GM11168 (cell line): ENCODE measurements around the gene RASIP1.

Experiments used
- in situ Hi-C: fragments of 300-500 bp; cut with MboI; formaldehyde crosslinking; loops from one replicate; pipeline ENCODE4 v1.12.0; 2022; ENCODE audit warnings: low sequenced_read_pairs; ENCODE audit not compliant: unreplicated experiment

RASIP1 gene

DNA sequence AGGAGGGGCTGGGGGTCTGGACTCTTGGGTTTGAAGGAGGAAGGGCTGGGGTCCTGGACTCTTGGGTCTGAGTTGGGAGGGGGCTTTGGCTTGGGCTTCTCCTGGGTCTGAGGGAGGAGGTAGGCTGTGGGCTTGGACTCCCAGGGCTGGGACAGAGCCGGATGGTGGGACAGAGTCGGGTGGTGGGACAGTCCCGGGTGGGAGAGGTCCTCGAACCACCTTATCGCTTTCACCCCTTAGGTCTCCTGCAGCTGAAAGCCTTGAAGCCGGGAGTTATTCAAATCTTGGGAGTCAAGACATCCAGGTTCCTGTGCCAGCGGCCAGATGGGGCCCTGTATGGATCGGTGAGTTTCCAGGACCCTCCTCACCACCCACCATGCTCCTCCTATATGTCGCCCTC is 16.3 kb upstream of the RASIP1 start:
- in situ Hi-C loops: no loop called here

DNA sequence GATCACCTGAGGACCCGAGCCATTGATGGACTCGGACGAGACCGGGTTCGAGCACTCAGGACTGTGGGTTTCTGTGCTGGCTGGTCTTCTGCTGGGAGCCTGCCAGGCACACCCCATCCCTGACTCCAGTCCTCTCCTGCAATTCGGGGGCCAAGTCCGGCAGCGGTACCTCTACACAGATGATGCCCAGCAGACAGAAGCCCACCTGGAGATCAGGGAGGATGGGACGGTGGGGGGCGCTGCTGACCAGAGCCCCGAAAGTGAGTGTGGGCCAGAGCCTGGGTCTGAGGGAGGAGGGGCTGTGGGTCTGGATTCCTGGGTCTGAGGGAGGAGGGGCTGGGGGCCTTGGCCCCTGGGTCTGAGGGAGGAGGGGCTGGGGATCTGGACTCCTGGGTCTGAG is 15.8 kb upstream of the RASIP1 start:
- in situ Hi-C loops: no loop called here

DNA sequence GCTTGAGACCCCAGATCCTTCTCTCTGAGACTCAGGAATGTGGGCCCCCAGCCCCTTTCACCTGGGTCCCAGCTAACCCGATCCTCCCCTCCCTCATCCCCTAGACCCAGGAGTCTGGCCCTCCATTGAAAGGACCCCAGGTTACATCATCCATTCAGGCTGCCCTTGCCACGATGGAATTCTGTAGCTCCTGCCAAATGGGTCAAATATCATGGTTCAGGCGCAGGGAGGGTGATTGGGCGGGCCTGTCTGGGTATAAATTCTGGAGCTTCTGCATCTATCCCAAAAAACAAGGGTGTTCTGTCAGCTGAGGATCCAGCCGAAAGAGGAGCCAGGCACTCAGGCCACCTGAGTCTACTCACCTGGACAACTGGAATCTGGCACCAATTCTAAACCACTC is 15.4 kb upstream of the RASIP1 start:
- in situ Hi-C loops: no loop called here

DNA sequence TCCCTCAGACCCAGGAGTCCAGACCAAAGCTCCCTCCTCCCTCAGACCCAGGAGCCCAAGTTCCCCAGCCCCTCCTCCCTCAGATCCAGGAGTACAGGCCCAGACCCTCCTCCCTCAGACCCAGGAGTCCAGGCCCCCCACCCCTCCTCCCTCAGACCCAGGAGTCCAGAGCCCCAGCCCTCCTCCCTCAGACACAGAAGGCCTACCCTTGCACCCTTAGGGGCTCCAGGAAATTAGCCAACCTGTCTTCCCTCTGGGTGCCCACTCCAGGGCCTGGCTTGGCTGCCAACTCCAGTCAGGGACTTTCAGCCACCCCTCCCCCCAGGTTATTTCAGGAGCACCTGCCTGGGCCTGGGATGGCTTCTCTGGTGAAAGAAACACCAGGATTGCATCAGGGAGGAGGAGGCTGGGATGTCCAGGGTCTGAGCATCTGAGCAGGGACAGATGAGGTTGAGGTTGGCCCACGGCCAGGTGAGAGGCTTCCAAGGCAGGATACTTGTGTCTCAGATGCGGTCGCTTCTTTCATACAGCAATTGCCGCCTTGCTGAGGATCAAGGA is 14.8 kb upstream of the RASIP1 start, which contains the start of gene FGF21:
Gene FGF21, plus strand, starts transcription at position 441 of the 558 bp plus-strand sequence. CDS start 713 bp downstream, outside the sequence.
- in situ Hi-C loops: no loop called here

DNA sequence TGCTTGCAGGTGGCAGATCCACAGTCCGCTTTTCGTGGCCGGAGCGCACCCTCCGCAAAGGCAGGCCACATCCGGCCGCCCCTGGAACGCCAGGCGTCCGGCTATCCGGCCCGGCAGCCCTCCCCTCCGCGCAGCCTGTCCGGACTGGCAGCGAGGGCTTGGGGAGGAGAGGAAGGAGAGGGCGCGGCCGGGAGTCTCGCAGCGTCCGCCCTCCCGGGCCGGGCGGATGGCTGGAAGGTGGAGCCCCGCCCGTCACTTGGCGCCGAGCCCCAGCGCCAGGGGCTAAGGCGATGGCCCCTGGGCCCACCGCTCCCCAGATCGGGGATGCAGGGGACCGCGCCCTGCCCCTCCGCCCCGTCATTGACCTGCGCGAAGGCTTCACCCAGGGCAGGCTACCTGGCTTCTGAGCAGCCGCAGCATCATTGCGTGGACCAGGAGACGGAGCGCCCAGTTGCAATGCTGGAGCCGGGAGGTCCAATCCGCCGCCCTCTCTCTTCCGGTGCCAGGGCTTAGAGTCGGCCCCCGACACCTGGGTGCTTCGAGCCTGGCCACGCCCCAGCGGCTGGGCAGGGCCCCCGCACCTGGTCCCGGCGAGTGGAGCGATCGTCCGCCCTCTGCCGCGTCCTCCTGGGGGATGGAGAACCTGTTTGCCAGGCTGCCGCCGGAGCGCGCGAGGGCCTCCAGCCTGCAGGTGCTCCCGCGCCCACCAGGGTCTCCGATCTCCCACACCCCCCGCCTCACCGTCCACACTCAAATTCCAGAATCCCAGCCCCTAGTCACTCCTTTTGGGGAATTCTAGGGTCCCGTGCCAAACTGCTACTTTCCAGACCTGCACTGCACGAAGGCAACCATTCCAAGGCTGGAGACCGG is 12.3 kb upstream of the RASIP1 start, which contains the start of gene FUT1:
Gene FUT1, minus strand, starts transcription at position 146 of the 870 bp plus-strand sequence. CDS start 1,360 bp downstream, outside the sequence.
- in situ Hi-C loops: no loop called here

DNA sequence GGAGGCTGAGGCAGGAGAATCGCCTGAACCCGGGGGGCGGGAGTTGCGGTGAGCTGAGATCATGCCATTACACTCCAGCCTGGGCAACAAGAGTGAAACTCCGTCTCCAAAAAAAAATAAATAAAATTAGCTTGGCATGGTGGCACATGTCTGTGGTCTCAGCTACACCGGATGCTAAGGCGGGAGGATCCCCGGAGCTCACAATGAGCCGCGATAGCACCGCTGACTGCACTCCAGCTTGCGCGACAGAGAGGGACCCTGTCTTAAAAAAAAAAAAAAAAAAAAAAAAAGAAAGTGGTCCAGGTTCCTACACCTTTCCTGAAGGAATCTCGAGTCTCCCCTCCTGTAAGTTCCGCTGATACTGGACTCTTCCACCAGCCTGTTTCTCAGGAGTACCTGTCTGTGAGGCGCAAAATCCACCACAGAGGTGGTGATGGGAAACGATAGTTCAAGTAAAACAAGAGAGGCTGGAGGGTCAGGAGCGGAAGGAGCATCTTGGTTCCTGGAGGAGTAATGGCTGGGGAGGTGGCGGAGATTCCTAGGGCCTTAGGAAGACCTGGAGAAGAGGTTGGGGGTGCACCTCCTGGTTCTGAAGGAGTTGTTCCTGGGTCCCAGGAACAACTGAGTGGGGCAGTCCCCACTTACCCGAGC is 11.6 kb upstream of the RASIP1 start:
- in situ Hi-C loops: no loop called here

DNA sequence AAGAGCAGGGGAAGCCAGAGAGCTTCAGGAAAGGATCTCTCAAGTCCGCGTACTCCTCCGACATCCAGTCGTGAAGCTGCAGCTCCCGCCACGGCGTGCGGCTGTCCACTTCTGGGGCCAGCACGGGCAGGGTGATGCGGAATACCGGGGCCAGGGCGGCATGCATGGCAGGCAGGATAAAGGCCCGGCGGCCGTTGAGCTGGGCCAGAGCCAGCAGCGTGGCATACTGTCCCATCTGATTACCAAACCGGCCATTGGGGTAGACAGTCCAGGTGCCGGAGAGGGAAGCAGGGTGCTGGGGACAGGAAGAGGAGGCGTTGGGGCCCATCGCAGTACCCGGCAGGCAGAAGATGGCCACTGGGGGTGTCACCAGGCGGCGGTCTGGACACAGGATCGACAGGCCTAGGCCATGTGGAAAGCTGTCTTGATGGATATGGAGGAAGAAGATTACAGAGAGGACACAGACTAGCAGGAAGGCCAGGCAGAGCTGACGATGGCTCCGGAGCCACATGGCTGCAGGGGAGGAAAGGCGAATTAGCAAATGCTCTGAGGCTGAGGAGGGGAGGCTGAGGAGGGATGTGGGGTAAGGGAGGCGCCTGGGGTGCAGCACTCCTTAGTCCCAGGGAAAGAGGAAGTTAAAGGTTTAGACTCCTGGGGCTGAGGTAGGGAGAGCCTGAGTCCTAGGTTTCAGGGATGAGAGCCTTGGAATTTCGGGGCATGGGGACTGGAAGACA is 10.5 kb upstream of the RASIP1 start:
- in situ Hi-C loops: no loop called here

DNA sequence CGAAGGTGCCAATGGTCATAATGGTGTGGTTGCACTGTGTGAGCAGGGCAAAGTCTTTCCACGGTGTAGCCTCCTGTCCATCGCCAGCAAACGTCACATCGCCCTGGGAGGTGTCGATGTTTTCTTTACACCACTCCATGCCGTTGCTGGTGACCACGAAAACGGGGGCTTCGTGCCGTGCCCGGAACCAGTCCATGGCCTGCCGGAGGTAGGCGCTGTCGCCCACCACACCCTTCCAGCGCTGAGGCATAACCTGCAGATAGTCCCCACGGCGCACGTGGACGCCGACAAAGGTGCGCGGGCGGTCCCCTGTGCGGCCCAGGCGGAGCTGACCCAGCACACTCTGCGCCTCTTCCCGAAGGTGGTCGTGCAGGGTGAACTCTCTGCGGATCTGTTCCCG is 9.9 kb upstream of the RASIP1 start:
- in situ Hi-C loops: no loop called here

DNA sequence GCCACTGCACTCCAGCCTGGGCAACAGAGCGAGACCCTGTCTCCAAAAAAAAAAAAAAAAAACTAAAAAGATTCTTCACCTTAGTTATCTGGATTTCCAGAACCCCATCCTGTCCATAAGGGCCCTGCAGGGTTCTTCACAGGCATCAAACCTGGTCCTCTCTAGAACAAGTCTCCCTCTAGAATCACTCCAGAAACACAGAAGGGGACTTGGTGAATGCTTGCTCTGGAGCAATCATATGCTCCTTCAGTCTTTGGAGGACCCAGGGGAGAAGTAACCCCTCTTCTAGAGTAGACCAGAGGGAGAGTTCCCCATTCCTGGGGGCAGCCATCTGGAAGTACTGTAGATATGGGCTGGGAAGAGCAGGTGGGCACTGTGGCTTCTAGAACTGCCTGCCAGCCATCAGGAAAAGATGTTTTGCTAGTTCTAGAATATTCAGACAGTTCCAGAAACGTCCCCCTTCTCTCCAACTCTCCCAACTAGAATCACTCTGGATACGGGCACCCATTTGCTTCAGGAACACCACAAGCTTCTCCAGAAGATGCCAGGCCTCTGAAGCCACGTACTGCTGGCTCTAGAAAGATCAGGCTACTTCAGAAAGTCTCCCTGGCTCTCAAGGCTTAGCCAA is 9.3 kb upstream of the RASIP1 start:
- in situ Hi-C loops: no loop called here

DNA sequence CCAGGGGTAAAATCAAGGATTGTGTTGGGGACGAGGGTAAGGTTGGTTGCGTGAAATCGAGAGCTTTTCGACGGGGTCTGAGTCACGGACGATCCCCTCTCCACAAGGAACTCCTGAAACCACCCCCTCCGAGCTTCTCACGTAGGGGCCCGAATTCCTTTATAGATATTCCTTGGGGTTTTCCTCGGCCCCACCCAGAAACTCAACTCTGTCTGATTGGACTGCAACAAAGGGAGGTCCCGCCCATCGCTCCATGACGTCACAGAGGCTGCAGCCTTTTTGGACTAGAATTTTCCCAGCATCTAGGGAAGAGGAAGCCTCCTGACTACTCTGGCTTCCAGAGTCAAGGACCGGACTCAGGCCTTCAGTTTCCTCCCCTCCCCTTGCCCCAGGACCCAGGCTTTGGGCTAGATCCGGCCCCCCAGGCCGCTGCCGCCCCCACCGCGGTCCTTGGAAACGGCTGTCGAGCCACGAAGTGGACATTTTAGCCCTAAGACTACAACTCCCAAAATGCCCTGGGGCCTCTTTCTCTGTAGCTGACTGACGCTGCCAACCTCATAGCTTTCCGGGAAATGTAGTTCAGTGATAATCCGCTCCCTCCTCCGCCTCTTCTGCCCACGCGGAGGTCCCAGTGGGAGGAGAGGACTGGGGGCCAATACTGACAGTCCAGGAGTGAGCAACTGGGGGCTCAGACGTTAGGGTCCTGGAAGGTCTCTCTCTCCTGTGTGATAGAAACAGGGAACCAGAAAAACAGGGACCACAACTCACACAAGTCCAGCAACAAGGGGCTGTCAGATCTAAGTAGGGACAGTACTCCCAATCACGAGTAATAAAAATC is 6.5 kb upstream of the RASIP1 start, which contains the start of gene IZUMO1:
Gene IZUMO1, minus strand, starts transcription at position 172 of the 838 bp plus-strand sequence. CDS start 1,050 bp downstream, outside the sequence.
- in situ Hi-C loops: no loop called here

DNA sequence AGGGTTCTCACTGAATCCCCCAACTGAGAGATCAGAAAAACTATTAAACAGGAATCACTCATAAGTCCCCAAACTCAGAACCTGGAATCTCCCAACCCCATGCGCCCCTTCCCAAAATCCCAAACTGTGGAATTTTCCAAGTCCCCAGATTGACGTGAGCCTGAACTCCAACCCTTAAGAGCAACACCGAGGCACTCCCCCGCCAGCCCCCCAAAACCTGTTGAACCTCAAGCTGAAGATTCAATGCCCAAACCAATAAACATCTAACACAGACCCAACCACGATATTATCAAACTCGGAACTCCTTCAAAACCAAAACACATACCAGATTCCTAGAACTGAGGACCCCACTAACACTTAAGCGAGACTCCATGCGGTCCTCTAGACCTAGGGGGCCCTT is 5.7 kb upstream of the RASIP1 start:
- in situ Hi-C loops: no loop called here

DNA sequence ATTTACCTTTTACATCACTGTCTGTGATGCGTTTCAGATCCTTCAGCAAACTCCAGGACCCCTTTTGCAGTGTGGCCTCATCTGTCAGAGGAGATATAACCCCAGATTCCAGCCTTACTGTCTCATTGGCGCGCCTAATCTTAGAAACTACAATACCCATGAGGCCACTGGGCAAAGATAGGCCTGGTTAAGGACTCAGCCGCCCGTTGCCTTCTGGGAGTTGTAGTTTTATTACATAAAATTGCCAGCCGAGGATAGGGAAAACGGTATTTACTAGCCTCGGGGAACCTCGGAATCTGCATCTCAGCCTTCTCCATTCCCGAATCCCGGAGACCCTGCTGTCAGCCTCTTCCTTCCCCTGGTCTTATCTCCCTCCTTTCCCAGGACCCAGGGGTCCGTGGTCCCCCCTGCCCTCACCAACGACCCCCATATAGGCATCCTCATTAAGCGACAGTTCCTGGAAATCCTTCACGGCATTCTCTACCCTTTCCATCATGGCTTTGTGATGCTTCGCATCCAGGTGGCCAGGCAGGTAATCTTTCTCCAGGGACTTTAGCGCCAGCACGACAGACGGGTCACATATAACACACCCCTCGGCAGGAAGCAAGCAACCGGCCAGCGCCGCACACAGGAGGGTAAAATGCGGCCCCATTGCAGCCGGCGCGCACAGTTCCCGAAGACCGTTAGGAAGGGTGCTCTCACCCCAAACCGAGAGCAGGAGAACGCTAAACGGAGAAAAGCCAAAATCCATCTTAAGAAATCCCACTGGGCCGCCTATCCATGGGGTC is 5.0 kb upstream of the RASIP1 start:
- in situ Hi-C loops: no loop called here

DNA sequence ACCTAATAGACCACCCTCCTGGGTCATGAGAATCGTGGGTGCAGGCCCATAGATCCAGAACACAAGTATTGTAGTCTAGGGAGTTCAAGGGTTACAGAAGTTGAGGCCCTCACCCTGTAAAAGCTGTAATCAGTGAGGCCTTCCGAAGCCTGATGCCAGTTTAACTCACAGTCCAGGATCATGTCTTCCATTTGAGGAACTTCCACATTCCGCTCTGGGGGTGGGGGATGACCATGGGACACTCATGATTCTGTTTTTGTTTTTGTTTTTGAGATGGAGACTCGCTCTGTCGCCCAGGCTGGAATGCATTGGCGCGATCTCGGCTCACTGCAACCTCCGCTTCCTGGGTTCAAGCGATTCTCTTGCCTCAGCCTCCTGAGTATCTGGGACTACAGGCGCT is 1.7 kb upstream of the RASIP1 start:
- in situ Hi-C loops: no loop called here

DNA sequence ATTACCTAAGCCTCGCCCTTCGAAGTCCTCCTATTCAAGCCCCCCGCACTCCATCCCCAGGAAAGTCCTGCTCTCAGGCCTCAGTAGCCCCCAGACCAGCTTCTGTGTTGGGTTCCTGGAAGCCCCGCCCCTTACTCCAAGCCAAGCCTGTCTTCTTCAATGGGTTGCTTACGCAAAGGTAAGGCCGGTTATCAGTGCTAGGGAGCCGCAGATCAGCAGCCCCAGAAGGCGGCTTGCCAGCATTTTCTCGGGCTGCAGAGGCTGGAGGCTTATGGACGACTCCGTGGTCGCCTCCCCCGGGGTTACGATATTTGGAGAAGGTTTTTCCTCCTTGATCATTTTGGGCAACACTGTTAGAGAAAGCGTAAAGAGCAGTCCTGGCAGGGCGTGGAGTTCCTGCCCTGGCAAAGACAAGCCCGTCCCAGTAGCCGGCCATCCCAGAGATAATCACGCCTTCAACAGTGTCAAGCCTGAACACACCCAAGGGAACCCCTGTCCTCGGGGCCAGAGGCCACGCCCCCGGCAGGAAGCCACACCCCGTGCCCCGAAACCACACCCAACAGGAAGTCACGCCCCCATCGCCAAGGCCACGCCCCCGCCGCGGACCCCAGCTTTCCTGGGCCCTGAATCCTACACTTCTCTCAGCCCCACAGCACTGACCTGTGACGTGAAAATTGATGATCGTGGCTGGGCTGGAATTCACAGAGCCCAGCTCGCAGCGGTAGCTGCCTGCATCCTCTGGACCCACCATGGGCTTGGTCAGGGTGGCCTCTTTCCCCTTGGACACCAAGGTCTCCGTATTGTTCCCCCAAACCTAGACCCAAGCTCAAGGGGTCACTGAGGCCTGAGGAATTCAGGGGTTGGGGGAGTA is 954 bp upstream of the RASIP1 start:
- in situ Hi-C loops: no loop called here

DNA sequence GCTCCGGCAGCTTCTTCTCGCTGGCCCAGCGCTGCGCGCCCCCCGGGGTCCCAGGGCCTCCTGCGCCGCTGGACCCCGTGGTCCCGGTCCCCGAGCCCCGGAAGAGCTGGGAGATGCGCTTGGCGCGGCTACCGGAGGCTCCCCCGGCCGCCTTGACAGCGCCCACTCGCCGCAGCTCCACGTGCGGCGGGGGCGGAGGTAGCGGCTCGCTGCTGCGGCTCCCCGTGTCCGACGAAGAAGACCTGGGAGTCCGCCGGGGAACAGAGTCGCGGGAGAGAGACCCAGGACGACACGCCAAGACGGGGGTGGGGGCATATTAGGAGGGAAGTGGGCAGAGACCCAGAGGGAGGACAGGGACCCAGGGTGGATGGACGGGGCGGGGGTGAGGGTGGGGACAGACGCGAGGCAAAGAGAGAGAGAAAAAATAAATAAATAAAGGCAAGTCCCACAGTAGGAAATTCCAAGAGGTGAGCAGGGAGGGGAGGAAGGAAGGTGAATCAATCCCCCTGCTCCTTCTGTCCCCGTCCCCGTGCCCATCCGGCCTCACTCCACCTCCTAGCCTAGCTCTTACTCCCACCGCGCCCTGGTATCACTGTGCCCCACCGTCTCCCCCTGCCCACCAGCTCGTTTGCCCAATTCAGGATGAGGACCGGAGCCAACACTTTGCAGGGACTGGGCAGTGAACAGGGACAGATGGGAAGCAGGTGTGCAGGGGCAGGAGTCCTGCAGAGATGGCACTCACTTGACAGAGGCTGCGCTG is 826 bp downstream of the RASIP1 start:
- in situ Hi-C loops: no loop called here

DNA sequence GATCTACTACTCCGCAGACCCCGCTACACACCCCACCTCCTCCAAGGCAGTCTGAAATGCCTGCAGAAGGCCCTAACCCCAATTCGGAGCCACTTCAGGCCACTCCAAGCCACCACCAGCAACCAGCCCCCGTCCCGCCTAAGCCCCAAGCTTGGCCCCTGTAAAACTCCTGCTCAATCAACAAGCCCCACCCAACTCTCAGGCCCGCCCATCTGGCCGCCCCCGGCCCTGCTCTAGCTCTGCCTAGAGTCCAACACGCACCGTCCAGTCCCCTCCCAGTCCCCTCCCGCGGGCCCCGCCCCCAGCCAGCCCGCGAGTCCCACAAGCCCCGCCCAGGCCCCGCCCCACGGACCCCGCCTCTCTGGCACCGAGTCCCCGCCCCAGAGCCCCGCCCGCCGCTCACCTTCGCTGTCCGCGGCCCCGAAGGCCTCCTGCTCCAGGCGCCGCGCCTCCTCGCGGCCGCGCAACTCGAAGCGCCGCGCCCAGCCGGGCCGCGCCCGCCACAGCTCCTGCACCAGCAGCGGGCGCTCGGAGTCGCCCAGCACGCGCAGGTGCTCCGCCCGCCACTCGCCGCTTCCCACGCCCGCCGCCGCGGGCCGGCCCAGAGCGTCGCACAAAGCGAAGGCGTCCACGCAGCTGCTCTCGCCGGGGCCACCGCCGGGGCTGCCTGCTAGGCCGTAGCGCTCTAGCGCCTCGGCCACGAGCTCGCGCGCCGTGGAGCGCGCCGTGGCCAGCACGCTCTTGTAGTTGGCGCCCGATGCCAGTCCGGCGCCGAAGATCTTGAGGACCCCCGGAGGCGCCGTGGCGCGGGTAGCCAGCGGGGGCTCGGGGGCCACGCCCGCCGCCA is 1.6 kb downstream of the RASIP1 start:
- in situ Hi-C loops: no loop called here
